Measurements from ENCODE around the gene TOMM40. TPM values are rescaled to one million over a fixed set of nuclear protein-coding genes. Genes with fewer than 3 reads are reported as not detected.

TOMM40 gene
- total and polyA plus RNA-seq, 9 of the 15 experiments (the other 6 are each of a cell fraction or from before 2014, with no cell fraction given) = 0.89 to 290 (median 160) TPM

- TF ChIP-seq ZNF407 (IDR thresholded peaks at IDR 0.05; ENCODE audit: low read depth) (peak; percentile 57), MLLT1 (IDR thresholded peaks at IDR 0.05) (0 out of 4 replicates have a peak, but pooled peaks of 1 of the 2 experiments have one; percentile 25), SMARCA4 (IDR thresholded peaks at IDR 0.05) (peak; percentile 69; the same call in 1 of the 2 replicates), BRCA1 (IDR thresholded peaks at IDR 0.05) (no peak), BRCA1 (CRISPR knock-in tag; IDR thresholded peaks at IDR 0.05) (no peak), CC2D1A (IDR thresholded peaks at IDR 0.05) (peak; percentile 57; the same call in 1 of the 2 replicates), ZNF316 (IDR thresholded peaks at IDR 0.05) (peak; percentile 54; the same call in 1 of the 2 replicates), CBFB (CRISPR knock-in tag; IDR thresholded peaks at IDR 0.05) (0 out of 2 replicates have a peak, but pooled peaks have one; percentile 5), ARID1B (IDR thresholded peaks at IDR 0.05) (peak; percentile 59; the same call in 1 of the 2 replicates), DNMT1 (IDR thresholded peaks at IDR 0.05) (0 out of 2 replicates have a peak, but pooled peaks have one; percentile 55), ZNF780A (CRISPR knock-in tag; IDR thresholded peaks at IDR 0.05) (no peak), ILF3 (IDR thresholded peaks at IDR 0.05; ENCODE audit: borderline replicate concordance) (peak; percentile 38; the same call in 1 of the 2 replicates), TBP (optimal IDR thresholded peaks at IDR 0.05; ENCODE audit: low read depth, low read length) (no peak), MIER1 (IDR thresholded peaks at IDR 0.05; ENCODE audit: low read depth) (0 out of 2 replicates have a peak, but pooled peaks have one; percentile 56), ZBTB33 (CRISPR knock-in tag; IDR thresholded peaks at IDR 0.05) (peak; percentile 92), KDM1A (IDR thresholded peaks at IDR 0.05) (peak in 1 of 2 experiments; percentile 20; a peak in 1 of 4 replicates), LARP7 (IDR thresholded peaks at IDR 0.05) (0 out of 2 replicates have a peak, but pooled peaks have one; percentile 47), TAF9B (IDR thresholded peaks at IDR 0.05; ENCODE audit: partially characterized antibody) (peak; percentile 83)
Observed at GRCh38 chr19:44889830-44890365, 1.2 kb upstream of the TOMM40 start (continued).

Data from K562 (cell line).